8988T (cell line): Measurements from ENCODE around the gene GRK3.
"Not testable (repeated sequence)": the region's sequence is repeated elsewhere in the genome, so short reads cannot be mapped to it uniquely, and the experiment has no call there.

ENCODE experiments used
- DNase-seq: peaks from one replicate; pipeline ENCODE4 v3.0.0; 2011

GRK3 gene

DNA sequence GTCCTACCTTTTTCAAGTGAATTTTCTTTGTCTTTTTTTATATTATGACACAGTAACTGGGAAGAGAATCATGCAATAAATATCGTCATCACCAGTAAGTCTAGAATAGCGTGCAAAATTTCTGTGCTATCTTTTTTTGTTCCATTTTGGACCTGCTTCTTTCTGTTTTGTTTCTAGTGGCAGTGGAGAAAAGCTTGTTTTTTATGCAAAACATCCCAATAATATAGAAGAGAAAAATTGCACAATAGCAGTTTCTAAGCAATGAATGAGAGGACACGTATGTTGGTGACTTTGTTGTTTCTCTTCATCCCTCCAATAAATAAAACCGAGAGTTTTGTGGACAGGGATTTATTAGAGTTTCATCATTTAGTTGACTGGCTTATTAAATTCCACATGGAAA, 10.3 kb downstream of the GRK3 start:
- no peak for DNase-seq

- DNase-seq: not testable (repeated sequence)
Measured at GRCh38 chr22:25575674-25576392, 11.4 kb downstream of the GRK3 start.

DNA sequence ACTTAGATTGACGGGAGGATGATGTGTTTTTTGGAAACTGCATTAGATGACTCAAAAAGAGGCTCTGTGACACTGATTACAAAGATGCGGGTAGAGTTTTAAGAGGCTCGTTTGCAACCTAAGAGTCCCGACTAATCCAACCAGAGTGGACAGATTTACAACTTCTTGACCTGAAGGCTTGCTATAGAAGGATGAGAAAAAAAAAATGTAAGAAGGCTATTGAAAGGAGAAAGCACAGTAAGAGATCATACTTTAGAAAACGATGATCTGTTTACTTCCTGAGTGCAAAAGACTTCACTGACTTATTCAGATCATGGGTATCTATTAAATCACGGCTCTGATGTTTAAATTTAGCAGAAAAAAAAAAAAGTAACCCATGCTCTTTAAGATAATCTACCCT, 17.0 kb downstream of the GRK3 start:
- DNase-seq: not testable (repeated sequence)

DNA sequence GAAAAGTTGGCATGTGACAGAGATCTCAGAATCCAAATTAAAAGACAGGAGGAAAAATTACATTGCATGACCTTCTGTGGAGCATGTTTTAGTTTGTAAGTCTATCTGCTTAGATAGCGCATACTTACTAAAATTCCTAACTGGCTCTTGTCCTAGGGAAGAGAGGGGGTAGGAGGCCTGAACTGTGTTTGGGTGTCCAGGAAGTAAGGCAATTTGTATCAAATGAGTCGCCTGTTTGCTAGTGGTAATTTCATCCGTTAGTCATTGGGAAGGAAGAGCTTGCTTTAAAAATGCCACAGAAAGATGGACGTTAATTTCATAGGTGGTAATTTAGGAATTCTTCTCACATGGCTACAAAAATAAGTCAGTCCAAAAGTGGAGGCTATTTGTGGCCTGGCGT, 18.5 kb downstream of the GRK3 start:
- no peak for DNase-seq

DNA sequence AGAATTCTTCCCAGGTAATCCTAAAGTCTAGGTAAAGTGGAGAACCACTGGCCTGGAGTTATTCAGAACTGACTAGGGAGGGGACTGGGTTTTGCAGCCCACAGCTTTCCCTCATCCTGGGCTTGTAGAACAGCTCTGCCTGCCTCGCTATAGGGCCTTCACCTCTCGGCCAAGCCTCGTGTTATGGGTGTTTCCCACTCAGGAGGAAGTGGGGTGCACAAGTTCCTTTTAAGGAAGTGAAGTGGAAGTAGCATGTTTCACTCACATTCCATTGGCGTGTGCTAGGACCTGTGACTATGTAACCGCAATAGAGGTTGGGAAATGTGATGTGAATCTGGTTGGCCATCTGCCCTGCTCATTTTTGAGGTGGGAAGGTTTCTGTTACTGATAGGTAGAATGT, 20.5 kb downstream of the GRK3 start:
- DNase-seq: not testable (repeated sequence)

DNA sequence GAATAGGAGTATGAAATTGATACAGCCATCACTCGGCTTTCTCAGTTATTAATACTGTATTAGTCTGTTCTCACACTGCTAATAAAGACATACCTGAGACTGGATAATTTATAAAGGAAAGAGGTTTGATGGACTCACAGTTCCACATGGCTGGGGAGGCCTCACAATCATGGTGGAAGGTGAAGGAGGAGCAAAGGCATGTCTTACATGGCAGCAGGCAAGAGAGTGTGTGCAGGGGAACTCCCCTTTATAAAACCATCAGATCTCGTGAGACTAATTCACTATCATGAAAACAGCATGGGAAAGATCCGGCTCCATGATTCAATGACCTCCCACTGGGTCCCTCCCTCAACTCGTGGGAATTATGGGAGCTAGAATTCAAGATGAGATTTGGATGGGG, 25.2 kb downstream of the GRK3 start:
- DNase-seq: not testable (repeated sequence)

DNA sequence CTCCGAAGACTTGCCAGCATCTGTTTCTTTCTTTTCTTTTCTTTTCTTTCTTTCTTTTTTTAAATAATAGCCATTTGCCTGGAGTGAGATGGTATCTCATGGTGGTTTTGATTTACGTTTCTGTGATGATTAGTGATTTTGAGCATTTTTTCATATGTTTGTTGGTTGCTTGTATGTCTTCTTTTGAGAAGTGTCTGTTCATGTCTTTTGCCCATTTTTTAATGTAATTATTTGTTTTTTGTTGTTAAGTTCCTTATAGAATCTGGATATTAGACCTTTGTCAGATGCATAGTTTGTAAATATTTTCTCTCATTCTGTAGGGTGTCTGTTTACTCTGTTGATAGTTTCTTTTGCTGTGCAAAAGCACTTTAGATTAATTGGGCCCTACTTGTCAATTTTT, 28.8 kb downstream of the GRK3 start:
- DNase-seq: not testable (repeated sequence)

GRCh38 chr22:25598609-25599008, 34.1 kb downstream of the GRK3 start:
- DNase-seq: no peak

GRCh38 chr22:25602445-25602844, 38.0 kb downstream of the GRK3 start:
- DNase-seq: no peak

- no peak for DNase-seq
Measured at GRCh38 chr22:25602916-25603315, 38.4 kb downstream of the GRK3 start.

DNA sequence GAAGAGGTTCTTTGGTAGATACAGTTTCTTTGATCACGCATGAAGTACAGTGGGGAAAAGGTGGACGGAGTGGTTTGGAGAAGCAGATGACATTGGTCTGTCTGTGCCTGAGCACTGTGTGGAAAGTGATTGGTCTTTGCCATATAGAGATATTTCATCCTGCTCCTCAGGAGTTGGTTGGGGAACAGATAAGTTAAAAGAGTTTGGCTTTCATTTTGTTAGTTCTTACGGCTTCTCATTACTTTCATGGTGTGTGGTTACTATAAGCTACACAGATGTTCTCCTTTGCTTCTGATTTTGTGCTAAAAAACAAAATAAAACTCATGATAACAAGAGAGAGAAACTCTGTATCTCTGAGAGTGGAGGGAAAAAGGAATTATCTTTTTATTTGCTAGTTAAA, 40.7 kb downstream of the GRK3 start:
- DNase-seq: not testable (repeated sequence)

GRCh38 chr22:25605565-25605964, 41.1 kb downstream of the GRK3 start:
- not testable (repeated sequence) for DNase-seq

- not testable (repeated sequence) for DNase-seq
Measured at GRCh38 chr22:25611284-25611683, 46.8 kb downstream of the GRK3 start.

GRCh38 chr22:25613131-25613530, 48.7 kb downstream of the GRK3 start:
- not testable (repeated sequence) for DNase-seq

GRCh38 chr22:25613558-25613957, 49.1 kb downstream of the GRK3 start:
- not testable (repeated sequence) for DNase-seq

DNA sequence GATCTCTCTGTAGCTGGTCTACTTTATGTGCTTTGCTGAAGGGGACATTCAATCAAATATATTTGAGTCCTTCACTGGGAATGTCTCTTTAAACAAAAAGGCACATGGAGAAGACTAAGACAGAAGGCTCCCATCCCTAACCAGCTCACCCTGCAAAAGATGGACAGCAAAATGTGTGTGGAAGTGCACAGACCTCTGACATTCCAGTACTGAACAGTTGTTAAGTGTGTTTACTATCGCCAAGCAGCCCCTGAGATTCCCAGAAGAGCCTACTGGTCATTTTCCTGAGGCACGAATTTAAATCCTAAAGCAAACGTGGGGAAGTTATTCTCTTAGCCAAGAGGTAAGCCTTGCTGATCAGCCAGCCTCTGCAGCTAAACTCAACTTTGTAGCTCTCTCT, 50.3 kb downstream of the GRK3 start:
- not testable (repeated sequence) for DNase-seq

DNA sequence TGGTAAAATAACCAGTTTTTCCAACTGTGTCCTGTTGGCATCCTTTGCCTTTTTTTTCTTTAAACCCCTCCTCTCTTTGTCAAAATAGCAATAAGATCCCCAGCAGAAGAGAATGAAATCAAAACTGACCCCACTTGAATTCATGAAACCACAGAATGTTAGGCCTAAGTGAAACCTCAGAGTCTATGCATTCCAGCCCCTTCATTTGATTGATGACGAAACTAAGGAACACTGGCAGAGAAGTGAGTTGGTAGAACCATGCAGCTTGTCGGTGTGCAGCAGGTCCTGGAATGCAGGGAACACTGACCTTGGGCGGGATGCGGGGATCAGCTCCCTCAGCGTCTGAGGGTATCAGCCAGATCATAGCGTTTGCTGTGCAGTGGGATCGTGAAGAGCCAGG, 57.5 kb downstream of the GRK3 start:
- DNase-seq: no peak

DNA sequence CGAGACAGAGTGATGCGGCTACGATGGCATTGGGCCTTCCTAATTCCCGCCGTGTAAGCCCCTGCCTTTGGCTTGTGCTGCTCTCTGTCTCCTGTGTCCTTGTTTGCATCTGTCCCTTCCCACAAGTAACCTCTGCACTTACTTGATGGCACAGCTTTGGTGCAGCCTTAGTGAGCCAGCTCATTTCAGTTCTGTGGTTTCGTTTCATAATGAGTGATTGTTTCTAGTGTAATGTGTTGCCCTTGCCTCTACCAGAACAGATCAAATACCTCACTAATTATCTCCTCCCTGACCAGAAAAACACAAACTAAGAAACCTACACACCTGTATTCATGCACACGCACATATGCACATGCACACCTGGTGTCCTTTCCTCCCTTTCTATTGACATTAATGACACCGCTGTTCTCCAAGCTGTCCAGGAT, 58.8 kb downstream of the GRK3 start:
- no peak for DNase-seq

GRCh38 chr22:25623851-25624250, 59.4 kb downstream of the GRK3 start:
- DNase-seq: no peak

GRCh38 chr22:25624476-25624875, 60.0 kb downstream of the GRK3 start:
- no peak for DNase-seq

DNA sequence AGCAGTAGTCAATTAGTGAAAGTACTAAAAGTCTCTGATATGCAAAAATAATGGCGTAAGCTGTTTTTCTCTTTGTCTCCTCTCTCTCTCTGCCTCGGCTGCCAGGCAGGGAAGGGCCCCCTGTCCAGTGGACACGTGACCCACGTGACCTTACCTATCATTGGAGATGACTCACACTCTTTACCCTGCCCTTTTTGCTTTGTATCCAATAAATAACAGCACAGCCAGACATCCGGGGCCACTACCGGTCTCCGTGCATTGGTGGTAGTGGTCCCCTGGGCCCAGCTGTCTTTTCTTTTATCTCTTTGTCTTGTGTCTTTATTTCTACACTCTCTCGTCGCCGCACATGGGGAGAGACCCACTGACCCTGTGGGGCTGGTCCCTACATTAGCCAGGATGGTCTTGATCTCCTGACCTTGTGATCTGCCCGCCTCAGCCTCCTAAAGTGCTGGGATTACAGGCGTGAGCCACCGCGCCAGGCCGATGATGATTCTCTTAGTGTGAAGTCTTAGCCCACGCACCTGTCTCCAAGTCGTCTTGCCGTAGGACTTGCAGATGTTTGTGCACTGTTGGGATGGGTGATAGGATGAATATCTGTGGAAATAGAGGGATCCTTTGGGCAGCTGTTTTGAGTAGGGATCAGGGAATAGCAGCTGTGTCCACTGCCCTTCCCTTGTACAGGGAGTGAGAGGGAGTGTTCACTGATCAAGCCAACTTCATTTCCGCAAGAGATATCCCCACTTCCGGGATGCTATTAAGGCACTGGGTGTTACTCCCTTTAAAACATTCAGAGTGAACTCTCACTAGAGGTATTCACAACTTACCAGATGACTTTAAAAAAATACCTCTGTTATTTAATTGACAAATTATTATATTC, 61.5 kb downstream of the GRK3 start:
- not testable (repeated sequence) for DNase-seq

DNA sequence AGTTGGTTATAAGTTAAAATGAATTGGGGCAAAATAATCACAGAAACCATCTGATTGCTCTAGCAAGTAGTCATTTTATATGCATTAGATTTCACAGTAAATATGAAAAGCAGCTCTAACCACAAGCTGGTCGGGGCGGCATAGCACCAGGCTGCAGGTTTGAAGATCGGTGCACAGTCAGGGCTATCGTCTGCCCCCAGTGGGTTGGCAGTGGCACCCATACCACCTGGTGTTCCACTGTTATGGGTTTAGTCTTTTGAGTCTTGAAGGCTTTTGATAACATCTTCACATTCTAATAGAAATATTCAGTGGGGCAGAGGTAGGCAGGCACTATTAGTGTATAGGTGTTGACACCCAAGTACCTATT, 62.1 kb downstream of the GRK3 start:
- DNase-seq: no peak

GRCh38 chr22:25627271-25627852, 62.9 kb downstream of the GRK3 start:
- no peak for DNase-seq

DNA sequence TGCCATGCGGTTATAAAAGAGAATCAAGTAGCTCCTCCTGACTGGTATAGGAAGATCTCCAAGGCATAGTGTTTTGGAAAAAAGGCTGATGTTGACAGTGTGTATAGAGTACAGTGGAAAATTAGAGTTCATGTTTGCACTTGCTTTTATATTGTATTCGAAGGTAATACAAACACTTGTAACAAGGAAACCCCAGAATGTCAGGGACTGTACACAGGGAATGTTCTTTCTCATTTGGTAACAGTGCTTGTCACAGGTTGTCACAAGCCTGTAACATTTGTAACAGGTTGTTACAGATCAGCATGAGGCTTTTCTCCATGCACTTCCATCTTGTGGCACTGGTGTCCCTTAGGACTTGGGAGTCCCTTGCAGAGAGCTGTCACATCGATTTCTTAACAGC, 64.0 kb downstream of the GRK3 start:
- DNase-seq: no peak
